GM21447 (cell line): ENCODE data around the gene TIMP2.
"Not testable (repeated sequence)": the region's sequence is repeated elsewhere in the genome, so short reads cannot be mapped to it uniquely, and the experiment has no call there.

Experiments used
- ATAC-seq: cut with Tn5 transposase; IDR thresholded peaks from one replicate; pipeline ENCODE4 v1.9.1; 2021; ENCODE audit not compliant: unreplicated experiment

The TIMP2 gene

DNA sequence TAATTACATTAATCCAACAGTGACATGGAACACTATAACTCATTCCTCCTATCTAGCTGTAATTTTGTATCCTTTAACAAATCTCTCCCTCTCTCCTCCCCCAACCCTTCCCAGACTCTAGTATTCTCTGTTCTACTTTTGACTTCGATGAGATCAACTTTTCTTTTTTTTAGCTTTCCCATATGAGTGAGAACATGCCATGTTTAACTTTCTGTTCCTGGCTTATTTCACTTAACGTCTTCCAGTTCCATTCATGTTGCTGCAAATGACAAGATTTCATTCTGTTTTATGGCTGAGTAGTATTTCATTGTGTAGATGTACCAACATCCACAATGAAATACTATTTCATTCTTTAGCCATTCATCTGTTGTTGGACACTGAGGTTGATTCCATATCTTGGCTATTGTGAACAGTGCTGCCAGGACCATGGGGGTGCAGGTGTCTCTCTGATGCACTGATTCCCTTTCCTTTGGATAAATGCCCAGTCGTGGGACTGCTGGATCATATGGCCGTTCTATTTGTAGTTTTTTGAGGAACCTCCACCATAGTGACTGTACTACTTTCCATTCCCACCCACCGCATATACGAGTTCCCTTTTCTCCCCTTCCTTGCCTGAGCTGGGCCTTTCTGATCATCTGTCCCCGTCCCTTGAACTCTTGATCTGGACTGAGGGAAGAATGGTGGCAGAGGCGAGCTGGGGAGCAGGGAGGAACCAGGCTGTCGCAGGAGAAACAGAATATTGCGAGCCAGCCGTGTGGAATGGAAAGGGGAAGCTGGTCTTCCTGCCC, 14.5 kb downstream of the TIMP2 start:
- no peak for ATAC-seq

DNA sequence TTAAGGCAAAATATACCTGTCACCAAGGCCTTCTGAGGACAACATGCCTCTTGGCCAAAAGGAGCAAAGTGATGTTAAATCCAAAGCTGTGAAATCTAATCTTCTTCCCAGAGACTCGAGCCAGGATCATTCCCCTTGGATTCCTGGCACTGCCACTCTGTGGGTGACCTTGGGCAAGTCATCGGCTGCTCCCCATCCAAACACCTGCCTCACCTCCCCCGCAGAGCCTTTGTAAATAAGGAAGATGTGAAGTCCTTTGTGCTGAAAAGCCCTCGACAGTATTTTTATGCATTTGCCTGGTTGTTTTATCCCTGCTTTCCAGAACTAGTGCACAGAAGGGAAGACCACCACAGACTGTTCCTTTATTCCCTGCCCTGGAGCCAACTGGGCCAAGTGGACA, 16.8 kb downstream of the TIMP2 start:
- ATAC-seq: no peak

DNA sequence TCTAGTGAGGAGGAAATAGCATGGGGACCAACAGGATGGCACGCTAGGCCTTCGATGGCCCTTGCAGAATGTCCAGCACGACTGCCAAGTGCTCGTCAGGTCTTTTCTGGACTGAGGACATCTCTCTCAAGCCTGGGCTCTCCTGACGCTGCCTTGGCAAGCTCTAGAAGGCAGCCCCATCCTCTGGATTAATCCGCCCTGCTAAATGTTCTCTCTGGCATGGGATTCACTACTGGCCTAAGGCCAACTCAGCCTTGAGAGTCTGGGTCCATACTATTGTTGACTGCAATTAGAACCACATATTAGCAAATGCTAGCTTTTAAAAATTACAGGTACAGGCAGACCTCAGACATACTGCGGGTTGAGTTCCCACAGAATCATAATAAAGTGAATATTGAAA, 19.6 kb downstream of the TIMP2 start:
- no peak for ATAC-seq

DNA sequence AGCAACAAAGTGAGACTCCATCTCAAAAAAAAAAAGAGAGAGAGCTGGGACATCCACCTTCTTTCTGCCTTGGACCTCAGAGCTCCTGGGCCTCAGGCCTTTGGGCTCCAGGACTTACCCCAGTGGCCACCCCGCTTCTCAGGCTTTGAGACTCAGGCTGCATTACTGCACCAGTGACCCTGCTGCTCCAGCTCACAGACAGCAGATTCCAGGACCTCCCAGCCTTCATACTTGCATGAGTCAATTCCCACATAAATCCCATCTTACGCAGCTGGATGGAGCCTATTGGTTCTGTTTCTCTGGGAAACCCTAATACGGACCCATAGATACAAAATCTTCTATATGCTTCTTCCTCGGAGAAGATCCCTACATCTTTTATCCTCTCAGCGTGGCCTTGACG, 20.1 kb downstream of the TIMP2 start:
- no peak for ATAC-seq

DNA sequence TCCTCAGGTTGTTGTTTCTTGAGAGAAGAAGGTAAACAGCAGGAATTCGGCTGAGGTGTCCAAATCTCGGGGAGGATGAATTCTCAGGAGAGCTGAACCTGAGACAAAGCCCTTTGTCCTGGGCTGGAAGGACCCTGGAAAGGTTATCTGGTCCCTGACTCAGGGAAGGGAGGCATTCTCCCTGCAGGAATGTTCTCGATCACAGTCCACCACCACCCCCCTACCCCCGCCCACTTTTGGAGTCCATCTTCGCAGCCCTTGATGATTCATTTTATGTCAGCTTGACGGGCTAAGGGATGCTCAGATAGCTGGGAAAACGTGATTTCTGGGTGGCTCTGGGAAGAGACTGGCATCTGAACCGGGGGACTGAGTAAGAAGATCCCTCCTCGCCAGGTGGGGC, 20.8 kb downstream of the TIMP2 start:
- ATAC-seq: no peak

DNA sequence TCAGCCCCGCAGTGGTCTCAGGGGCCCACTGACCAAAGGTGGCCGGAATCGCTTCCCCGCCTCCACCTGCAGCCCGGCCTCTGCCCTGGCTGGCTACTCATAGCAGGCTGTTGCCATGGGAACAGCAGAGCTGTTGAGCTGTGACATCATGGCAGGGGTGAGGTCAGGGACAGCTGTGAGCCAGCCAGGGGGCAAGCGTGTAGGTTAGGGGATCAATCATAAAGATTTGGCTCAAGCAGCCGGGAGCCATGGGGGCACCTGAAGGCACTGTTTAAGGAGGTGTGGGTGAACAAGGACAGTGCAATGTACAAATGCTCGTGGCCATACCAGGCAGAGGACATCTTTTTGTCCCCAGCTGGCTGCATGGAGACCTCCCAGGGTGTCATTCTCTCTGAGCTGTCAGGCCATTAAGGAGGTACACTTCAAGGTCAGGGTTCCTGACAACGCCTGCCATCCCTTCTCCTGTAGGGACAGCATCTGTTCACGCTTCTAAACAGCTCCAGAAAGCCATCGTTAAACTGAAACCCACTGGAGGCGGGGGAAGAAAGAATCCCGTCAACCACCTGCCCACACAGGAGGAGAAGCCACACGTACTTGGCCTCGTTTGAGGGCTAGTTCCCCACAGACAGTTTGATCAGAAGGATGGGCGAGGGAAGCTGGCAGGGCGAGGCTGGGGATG, 21.9 kb downstream of the TIMP2 start, which contains the start of gene CEP295NL:
CEP295NL (minus strand) TSS at position 101 of the 679 bp plus-strand sequence. CDS start 1,373 bp downstream, outside the sequence.
- ATAC-seq: no peak

DNA sequence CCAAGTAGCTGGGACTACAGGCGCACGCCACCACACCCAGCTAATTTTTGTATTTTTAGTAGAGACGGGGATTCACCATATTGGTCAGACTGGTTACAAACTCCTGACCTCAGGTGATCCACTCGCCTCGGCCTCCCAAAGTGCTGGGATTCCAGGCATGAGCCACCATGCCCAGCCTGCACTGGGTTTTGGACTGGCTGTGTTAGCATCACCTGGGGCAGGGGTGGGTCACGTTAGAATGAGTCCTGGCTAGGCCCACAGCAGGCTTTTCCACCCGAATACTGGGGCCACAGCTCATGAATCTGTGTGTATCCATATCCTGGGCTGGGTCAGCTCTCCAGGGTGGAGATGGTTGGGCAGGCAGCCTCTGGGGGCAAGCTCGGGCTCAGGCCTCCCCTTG, 23.0 kb downstream of the TIMP2 start:
- ATAC-seq: not testable (repeated sequence)

DNA sequence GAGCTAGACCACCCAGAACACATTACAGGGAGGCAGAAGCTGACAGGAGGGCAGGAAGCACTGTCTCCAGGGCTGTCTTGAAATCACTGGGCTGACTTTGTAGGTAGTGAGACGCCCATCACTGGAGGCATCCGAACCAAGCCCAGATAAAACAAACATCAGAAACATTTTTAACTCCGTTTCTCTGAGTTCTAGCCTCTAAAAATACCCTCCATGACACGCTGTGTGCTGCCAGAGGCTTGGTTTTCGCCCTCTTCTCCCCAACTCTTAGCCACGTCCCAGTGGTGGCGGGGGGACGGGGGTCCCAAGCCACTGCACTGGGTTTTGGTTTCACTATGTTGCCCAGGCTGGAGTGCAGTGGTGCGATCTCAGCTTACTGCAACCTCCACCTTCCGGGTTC, 23.4 kb downstream of the TIMP2 start:
- no peak for ATAC-seq

DNA sequence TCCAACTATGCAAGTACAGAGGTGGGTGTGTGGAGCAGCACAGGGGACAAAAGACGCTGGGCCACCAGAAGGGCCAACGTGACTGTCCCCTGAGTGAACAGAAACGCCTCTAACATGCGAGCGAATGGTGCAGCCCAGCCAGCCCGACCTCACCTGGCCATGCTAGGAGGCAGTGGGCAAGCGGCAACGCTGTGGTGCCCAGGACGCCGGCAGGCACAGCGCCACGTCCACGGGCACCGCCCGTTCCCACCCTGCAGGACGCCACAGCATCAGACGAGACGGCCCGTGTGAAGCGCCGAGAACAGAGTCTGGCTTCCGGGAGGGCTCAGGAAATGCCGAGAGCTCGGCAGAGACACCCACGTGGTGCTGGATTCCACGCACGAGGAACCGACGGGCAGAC, 24.4 kb downstream of the TIMP2 start:
- no peak for ATAC-seq

DNA sequence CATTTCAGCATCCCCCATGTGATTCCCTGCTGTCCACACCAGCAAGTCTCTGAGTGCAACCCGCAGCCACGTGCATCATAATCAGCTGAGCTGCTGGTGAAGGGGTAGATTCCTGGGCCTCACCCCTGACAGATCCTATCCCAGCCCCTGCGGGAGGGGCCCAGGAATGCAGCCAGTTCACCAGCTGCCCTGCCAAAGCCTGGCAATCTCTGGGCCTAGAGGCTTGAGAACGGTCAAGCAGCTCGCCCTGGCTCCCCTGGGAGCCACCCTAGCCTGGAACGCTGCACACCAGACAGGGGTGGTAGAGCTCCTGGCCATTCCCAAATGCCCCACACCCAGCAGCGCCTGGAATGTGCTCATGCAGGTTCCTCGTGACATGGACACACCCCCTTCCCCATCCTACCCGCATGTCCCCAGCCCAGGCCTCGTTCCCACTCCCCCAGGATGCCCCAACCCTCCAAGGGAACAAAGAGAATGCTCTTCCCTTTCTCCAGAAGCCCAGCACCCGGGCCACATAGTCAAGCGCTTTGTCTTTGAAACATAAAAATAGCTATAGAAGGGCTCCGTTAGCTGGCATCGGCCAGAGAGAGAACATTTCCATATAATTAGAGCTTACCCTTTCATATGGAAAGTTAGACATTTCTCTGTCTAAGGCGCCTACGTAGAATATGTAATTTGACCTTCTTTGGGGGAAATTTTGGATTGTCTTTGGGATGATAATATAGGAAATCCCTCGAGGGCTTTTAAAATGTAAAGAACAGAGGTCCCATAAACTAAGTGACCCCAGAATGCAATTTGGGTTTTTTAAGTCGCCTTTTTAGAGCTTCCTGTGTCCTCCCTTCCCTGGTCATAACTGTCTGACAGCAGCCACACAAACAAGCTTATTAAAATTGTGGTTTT, 25.6 kb downstream of the TIMP2 start:
- ATAC-seq: no peak

DNA sequence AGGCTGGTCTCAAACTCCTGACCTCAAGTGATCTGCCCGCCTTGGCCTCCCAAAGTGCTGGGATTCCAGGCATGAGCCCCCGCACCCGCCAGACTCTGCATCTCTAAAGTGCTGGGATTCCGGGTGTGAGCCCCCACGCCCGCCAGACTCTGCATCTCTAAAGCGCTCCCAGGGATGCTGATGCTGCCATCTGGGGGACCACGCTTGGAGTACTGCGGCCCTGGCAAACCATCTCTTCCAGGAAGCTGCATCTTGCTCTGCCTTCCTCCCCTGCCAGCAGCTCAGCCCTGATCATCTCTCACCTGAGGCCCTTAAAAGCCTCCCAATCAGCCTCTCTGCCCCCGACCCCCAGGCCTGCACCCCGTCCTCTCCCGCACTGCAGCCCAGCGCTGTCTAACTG, 26.2 kb downstream of the TIMP2 start:
- ATAC-seq: no peak

DNA sequence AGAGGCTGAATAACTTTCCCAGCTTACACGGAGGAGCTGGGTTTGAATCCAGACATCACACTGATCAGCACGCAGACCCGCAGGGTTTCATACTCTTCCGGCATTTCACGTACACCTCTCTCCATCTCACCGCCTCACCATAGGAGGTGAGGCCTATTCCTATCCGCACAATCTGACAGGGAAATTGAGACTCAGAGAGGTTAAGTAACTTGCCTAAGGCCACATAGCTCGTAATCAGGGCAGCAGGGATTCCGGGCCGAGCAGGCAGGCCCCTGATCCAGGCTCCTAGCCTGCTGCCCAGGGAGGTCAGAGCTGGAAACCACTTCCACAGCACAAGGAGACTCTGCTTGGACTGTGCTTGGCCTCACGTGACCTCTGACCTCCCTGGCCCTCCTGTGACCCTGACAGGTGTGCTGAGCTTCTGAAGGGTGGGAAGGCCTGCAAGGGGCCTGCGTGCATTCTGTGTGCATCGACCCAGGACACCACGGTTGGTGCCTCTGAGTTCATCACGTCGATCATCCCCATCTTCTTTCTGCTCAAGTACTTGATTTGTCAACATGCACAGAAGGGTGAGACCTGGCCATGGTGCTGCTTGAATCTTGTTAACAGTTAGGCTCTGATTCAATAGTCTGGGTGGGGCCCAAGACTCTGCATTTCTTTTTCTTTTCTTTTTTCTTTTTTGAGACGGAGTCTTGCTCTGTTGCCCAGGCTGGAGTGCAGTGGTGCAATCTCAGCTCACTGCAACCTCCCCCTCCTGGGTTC, 26.9 kb downstream of the TIMP2 start:
- no peak for ATAC-seq

DNA sequence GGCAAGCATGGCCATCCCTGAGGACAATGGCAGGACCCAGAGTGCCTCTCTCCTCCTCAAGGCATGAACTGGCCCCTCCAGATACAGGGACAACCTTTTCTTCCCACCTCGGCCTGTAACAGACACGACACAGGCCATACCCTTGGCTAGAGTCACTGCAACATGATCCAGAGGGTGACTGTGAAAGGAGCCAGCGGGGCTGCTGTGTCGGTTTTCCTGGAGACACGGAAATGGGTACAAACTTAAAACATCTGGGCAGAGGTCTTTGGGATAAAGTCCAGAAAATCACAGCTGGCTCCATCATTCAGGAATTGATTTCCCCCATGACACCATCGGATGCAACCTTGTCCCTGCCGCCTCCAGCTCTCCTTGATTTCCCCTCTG, 27.5 kb downstream of the TIMP2 start:
- no peak for ATAC-seq

DNA sequence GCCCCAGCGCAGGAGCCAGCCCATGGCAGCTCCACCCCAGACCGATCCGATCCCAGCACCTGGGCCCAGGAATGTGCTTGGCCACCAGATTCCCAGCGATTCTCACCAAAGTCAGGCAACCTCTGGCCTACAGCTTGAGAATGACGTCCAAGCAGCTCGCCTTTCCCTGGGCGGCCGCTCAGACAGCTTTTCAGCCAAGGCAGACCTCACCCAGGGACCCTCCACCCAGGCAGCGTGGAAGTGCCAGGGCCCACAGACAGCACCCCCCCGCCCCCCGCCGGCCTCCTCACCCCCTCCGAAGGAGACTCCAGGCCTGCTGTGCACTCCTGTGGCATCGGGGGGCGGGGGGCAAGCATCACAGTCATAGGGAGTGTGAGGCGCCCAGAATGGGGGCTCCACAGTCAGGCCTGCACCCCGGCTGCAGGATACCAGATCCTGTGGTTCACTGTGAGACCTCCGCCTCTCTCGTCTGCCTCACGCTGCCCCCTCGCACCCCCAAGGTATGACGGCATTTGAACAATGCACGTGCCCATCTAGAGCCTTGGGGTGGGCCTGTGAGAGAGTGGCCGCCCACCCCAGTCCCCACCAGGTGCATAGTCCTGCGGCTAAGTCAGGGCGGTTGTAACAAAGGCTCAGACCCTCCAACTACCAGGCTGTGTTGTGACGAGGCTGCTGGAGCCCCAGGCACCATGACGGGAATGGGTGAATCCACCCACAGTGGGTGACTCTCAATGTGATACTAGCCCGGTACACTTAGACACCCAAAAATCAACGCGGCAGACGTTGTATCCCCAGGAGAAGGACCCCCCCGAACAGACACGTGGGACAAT, 28.1 kb downstream of the TIMP2 start:
- ATAC-seq: no peak

DNA sequence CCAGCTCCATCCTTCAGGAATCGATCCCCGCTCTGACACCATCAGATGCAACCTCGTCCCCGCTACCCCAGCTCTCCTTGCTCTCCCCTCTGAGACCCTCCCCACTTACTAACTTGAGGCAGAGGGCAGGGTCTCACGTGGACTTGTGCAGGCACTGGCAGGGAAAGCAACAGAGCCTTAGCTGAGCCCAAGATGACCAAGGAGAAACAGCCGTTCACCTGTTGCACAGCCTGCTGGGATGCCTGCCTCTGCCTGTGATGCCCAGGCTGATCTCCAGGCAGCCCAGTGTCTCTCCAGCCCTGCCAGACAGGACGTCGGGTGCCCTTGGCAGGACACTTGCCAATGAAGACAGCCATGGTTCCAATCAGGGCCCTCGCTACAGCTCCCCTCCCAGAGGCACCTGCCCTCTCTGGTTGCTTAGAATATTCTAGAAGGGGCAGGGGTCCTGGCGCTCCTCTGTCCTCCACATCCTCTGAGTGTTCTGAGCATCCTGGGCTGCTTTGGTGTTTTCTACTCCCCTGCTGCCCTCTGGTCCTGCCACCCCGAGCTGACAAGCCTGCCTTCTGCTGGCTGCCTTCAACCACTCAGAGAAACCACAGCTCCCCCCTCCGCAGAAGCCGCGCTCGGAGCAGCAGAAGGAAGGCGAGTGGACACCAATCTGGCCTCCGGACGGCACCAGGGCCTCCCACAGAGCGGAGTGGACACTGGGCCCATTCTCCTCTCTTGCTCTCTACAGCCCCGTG, 28.9 kb downstream of the TIMP2 start:
- no peak for ATAC-seq

DNA sequence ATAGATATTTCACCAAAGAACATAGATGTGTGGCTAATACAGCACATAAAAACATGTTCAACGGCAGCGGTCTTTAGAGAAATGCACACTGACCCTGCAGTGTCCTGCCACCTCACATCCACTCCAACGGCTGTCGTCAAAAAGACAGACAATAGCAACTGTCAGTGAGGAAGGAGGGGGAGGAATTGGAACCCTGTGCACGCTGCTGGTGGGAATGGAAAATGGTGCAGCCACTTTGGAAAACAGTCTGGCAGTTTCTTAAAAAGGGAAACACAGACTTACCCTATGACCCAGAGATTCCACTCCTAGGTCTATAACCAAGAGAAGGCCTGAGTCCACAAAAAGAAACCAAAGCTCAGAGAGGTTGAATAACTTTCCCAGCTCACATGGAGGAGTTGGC, 29.9 kb downstream of the TIMP2 start:
- ATAC-seq: no peak

DNA sequence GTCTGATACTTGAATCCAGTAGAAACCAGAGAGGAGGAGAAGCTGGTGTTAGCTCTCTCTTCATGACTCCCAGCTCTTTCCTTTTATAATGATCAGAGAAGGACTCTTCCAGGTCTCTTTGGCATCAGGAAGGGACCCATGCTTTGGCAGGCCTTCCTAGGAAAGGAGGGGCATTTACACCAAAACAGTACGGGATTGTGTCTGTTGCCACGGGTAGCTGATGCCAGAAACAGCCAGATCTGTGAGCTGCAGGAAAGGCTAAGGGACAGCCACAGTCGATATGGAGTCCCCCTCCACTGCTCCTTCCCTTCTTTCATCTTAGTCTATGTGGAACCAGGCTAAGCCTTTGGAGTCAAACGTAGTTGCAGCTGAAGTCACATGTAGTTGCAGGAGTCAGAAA, 31.5 kb downstream of the TIMP2 start:
- ATAC-seq: no peak

DNA sequence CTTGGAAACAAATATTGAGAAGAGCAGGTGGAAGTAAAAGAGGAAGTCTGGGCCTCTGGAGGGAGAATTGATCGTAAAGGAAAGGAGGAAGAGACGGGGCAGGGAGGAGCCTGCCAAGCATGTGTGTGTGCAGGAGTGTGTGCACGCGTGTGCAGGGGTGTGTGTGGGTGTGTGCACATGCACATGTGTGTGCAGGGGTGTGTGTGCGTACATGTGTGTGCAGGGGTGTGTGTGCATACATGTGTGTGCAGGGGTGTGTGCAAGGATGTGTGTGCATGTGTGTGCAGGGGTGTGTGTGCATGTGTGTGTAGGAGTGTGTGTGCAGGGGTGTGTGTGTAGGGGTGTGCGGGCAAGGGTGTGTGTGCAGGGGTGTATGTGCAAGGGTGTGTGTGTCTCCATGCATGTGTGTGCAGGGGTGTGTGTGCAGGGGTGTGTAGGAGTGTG, 32.2 kb downstream of the TIMP2 start:
- no peak for ATAC-seq

DNA sequence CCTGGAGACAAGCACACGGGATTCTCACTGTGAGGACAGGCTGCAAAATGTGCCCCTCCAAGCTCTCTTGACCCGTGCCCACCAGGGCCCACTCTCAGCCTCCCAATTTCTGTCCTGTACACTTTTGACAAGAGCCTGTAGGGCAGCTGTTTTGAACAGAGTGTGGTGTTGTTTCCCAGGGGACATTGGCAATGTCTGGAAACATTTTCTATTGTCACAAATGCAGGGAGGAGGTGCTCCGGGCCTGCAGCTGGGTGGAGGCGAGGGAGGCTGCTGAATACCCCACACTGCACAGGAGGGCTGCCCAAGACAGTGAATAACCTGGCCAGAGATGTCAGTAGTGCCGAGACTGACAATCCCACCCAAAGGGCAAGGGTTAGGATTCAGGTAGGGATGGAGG, 32.7 kb downstream of the TIMP2 start:
- no peak for ATAC-seq
